Ascending aorta (tissue), 2 donors: ENCODE measurements around the gene BNC2. TPM values are rescaled to one million over a fixed set of nuclear protein-coding genes. Genes with fewer than 3 reads are reported as not detected.

ENCODE experiments used
- DNase-seq, 2 donors: peaks; one replicate each; pipeline ENCODE4 v3.0.0-alpha.2; 2019; ENCODE audit warnings: low spot score in 2 of 2
- H3K27ac ChIP-seq, 2 donors: fragments of 200-600 bp; sonication (generic); one replicate each; pipeline ENCODE4 v1.5.1; 2016 to 2017; ENCODE audit warnings: mild to moderate bottlenecking in 1 of 2
- H3K27me3 ChIP-seq: fragments of 200-600 bp; sonication (generic); one replicate; pipeline ENCODE4 v1.5.1; 2017
- H3K36me3 ChIP-seq, 2 donors: fragments of 200-600 bp; sonication (generic); one replicate each; pipeline ENCODE4 v1.5.1; 2016
- H3K4me1 ChIP-seq, 2 donors: fragments of 200-600 bp; sonication (generic); one replicate each; pipeline ENCODE4 v1.5.1; 2016 to 2017; ENCODE audit warnings: mild to moderate bottlenecking in 1 of 2
- H3K4me3 ChIP-seq, 2 donors: fragments of 200-600 bp; sonication (generic); one replicate each; pipeline ENCODE4 v1.5.1; 2016 to 2017; ENCODE audit warnings: mild to moderate bottlenecking in 1 of 2
- H3K9me3 ChIP-seq, 2 donors: fragments of 200-600 bp; sonication (generic); one replicate each; pipeline ENCODE4 v1.5.1; 2016
- intact Hi-C: fragments of 100-400 bp; cut with DNase I; formaldehyde crosslinking; loops from one replicate; pipeline ENCODE4 v1.15.1; 2023
- total RNA-seq: library from RNA; depleted of rRNA; stranded (reverse); fragments of >200 nt; gene quantifications from one replicate; pipeline ENCODE4 v1.1.0, GENCODE V29; 2016
- TF ChIP-seq, protein P1 (sequence below), 3 experiments: fragments of 200-600 bp in 2 of 3; fragments of 450-650 bp in 1 of 3; sonication (generic) in 2 of 3; IDR thresholded peaks; one replicate each; pipeline ENCODE4 v1.5.1; 2016 to 2019; ENCODE audit warnings: antibody characterized with exemption in 3 of 3, mild to moderate bottlenecking in 1 of 3, moderate library complexity in 1 of 3

Gene BNC2
- total RNA-seq, 1 donor from 2014 or later = 25.5 TPM

DNA sequence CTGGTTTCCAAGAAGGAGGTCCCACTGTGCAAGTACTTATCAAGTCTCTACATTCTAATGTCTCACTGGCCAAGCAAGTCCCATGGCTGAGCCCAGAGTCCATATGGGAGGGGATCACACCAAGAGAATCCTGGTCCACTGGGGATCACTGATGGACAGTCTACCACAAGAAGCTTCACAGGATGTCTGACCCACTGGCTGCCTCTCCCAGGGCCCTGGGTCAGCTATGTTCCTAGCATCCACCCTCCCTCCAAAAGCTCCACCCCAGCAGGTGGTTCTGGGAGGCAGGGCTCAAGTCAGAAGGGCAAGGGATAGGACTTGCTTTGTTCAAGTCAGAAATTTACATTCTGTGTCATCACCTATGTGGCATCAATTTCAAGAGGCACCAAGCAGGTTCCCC, 508.5 kb downstream of the BNC2 start:
- no peak overlapping the region for H3K4me3 ChIP-seq
- H3K27me3 ChIP-seq = no peaks in the 10 kb centered on the region
- no peaks in the 10 kb centered on the region for H3K9me3 ChIP-seq
- intact Hi-C loops = no loop called here
- TF ChIP-seq, protein P1, sequence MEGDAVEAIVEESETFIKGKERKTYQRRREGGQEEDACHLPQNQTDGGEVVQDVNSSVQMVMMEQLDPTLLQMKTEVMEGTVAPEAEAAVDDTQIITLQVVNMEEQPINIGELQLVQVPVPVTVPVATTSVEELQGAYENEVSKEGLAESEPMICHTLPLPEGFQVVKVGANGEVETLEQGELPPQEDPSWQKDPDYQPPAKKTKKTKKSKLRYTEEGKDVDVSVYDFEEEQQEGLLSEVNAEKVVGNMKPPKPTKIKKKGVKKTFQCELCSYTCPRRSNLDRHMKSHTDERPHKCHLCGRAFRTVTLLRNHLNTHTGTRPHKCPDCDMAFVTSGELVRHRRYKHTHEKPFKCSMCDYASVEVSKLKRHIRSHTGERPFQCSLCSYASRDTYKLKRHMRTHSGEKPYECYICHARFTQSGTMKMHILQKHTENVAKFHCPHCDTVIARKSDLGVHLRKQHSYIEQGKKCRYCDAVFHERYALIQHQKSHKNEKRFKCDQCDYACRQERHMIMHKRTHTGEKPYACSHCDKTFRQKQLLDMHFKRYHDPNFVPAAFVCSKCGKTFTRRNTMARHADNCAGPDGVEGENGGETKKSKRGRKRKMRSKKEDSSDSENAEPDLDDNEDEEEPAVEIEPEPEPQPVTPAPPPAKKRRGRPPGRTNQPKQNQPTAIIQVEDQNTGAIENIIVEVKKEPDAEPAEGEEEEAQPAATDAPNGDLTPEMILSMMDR (IDR thresholded peaks at IDR 0.05) = no peak
- no peaks in the 10 kb centered on the region for H3K36me3 ChIP-seq
- no peaks in the 10 kb centered on the region for H3K4me1 ChIP-seq
- H3K27ac ChIP-seq = no peak overlapping the region
- no peak for DNase-seq

DNA sequence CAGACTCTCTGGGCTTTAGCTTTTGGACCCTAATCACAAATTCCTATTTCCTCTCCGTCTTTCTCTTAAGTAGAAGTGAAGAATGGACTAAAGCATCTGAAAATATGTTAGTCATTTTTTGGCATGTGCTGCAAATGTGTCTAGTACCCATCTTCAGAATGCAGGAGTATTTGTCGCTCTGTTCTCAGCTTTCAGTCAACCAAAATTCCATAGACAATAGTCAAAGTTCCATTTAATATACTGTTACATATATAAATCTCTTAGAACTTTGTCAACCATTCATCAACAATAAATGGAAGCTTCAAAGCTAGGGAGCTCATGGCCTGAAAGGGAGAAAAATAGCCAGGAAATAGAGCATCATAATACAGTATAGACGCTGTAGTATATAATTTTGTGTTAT, 509.4 kb downstream of the BNC2 start:
- Histone ChIP-seq H3K4me3 (no peak overlapping the region), H3K27me3 (no peaks in the 10 kb centered on the region), H3K36me3 (no peaks in the 10 kb centered on the region), H3K4me1 (no peaks in the 10 kb centered on the region), H3K27ac (no peak overlapping the region), H3K9me3 (no peaks in the 10 kb centered on the region)
- intact Hi-C loops = no loop called here
- DNase-seq = no peak
- TF ChIP-seq, protein P1 (IDR thresholded peaks at IDR 0.05) = no peak

DNA sequence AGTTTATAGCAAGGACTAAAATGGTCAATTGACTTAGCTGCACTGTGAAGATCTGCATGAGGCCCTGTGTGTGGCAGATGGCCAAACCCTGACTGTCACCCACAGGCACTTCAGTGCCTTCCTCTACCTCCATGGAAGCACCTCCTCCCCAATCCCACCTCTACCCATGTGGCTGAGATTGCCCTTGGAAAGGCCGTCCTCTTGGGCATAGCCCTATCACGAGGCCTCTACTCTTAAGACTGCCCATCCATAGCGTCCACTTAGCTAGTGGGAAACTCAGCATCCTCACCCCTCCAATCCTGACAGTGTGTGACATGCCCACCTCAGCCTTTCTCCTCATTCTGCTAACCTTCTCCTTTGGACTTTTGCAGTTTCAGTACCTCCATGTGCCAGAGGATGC, 510.2 kb downstream of the BNC2 start:
- no peak for DNase-seq
- H3K4me3 ChIP-seq = no peak overlapping the region

More for the DNA sequence above, 510.2 kb downstream of the BNC2 start:
- no peaks in the 10 kb centered on the region for H3K36me3 ChIP-seq
- intact Hi-C loops = no loop called here
- H3K4me1 ChIP-seq = no peaks in the 10 kb centered on the region
- TF ChIP-seq, protein P1 (IDR thresholded peaks at IDR 0.05) = no peak
- H3K27ac ChIP-seq = no peak overlapping the region
- no peaks in the 10 kb centered on the region for H3K9me3 ChIP-seq
- H3K27me3 ChIP-seq = no peaks in the 10 kb centered on the region
